ENCODE results near the gene KCNJ14. TPM values are rescaled to one million over a fixed set of nuclear protein-coding genes. Genes with fewer than 3 reads are reported as not detected.

The KCNJ14 gene
- total and polyA plus RNA-seq, 7 donors = 0.28 to 2.6 (median 1.1) TPM

DNA sequence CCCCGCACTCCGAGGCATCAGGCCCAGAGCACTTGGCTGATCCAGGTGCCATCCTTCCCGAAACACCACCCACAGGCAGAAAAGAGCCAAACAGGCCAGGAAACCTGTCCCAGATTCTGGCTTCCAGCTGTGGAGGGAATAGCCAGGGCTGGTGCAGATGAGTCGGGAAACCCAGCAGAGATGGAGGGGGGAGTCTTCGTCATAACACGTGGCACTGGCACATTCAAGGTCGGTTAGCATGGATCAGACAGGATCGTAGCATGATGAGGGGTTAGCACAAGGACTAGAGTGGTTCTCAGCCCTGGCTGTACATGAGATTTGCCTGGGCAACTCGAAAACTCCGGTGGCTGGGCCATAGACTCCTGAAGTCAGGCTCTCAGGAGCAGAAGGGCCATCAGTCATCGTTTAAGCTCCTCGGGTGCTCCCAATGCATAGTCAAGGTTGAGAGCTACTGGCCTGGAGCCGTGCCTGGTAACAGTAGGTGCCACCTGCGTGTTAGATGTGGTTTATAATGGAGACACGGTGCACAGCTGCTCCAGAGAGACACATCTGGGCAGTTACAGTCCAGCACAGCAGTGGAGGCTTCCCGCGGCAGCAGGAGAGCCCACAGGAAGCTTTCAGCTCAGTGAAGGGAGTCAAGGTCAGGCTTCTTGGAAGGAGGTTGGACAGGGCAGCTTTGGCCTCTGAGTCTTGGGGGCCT, 20.1 kb downstream of the KCNJ14 start:
- H3K27me3 ChIP-seq (ENCODE audit: insufficient read depth in 3 of 3, low read length in 2 of 3) = no peaks in the 10 kb centered on the region
- H3K4me3 ChIP-seq = no peak overlapping the region
- H3K4me1 ChIP-seq = peaks cover under 1% of the 10 kb centered on the region
- DNase-seq = no peak
- no peak for TF ChIP-seq CTCF (IDR thresholded peaks at IDR 0.05)
- intact Hi-C loops (cut with DNase I) = no loop called here
- H3K36me3 ChIP-seq (ENCODE audit: insufficient read depth in 1 of 2, low read depth in 1 of 2) = peaks cover 0 to 85% of the 10 kb centered on the region in 2 donors
- WGBS, 3 donors = 78 to 85% (median 80%) methylated on average over 17 of the region's 17 CpGs
- H3K9me3 ChIP-seq = no peaks in the 10 kb centered on the region
- H3K27ac ChIP-seq = no peak overlapping the region
- no peak for ATAC-seq

- ATAC-seq = no peak
- H3K27me3 ChIP-seq (ENCODE audit: insufficient read depth in 3 of 3, low read length in 2 of 3) = no peaks in the 10 kb centered on the region
- H3K4me1 ChIP-seq = peaks cover 5% of the 10 kb centered on the region
- intact Hi-C loops (cut with DNase I) = no loop called here
- TF ChIP-seq CTCF (IDR thresholded peaks at IDR 0.05) = no peak
- H3K36me3 ChIP-seq (ENCODE audit: insufficient read depth in 1 of 2, low read depth in 1 of 2) = peaks cover 0 to 79% of the 10 kb centered on the region in 2 donors
- no peak for DNase-seq
- H3K4me3 ChIP-seq = no peak overlapping the region
- no peak overlapping the region for H3K27ac ChIP-seq
- WGBS, 3 donors = 85 to 94% (median 92%) methylated on average over 9 of the region's 9 CpGs
- H3K9me3 ChIP-seq = no peaks in the 10 kb centered on the region
These were observed 20.8 kb downstream of the KCNJ14 start for GRCh38 chr19:48476176-48476575.

- TF ChIP-seq CTCF (IDR thresholded peaks at IDR 0.05) = no peak
- H3K9me3 ChIP-seq = no peaks in the 10 kb centered on the region
- whole genome bisulfite sequencing, 3 donors = 75 to 77% (median 76%) methylated on average over 9 to 10 of the region's 10 CpGs
- H3K4me1 ChIP-seq = peaks cover 15% of the 10 kb centered on the region
- no peak overlapping the region for H3K27ac ChIP-seq
- no peak overlapping the region for H3K4me3 ChIP-seq
- DNase-seq = no peak
- no peaks in the 10 kb centered on the region for H3K27me3 ChIP-seq (ENCODE audit: insufficient read depth in 3 of 3, low read length in 2 of 3)
- H3K36me3 ChIP-seq (ENCODE audit: insufficient read depth in 1 of 2, low read depth in 1 of 2) = peaks cover 0 to 69% of the 10 kb centered on the region in 2 donors
- no peak for ATAC-seq
- intact Hi-C loops (cut with DNase I) = no loop called here
These were observed 21.8 kb downstream of the KCNJ14 start for GRCh38 chr19:48477067-48477685.

DNA sequence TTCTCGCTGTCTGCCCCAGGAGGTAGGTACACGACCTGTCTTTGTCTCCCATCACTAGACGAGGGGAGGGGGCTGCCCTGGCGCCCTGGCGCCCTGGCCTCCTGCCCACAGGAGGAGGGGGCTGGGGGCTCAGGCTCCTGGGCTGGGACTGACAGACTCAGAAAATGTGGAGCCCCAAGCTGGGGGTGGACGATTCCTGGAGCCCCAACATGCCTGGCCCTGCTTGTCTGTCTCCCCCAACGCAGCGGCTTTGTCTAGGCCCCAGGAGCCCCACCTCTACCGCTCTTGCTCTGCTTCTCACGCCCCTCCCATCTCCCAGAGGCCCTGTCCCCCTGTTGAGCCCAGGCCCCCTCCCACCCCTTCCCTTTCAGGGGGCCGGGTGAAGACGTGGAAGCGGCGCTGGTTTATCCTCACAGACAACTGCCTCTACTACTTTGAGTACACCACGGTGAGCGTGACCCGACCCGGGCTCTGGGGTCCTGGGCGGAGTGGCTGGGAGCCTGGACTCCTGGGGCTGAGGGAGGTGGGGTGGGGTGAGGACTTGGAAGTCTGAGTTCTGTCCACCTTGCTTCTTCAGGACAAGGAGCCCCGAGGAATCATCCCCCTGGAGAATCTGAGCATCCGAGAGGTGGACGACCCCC, 22.4 kb downstream of the KCNJ14 start:
- Histone ChIP-seq H3K27ac (no peak overlapping the region), H3K4me1 (peaks cover 19% of the 10 kb centered on the region), H3K36me3 (ENCODE audit: insufficient read depth in 1 of 2, low read depth in 1 of 2) (peaks cover 0 to 62% of the 10 kb centered on the region in 2 donors), H3K9me3 (no peaks in the 10 kb centered on the region), H3K27me3 (ENCODE audit: insufficient read depth in 3 of 3, low read length in 2 of 3) (no peaks in the 10 kb centered on the region), H3K4me3 (no peak overlapping the region)
- intact Hi-C loops (cut with DNase I) = no loop called here
- ATAC-seq (no peak), DNase-seq (peak in 1 of 2 donors; percentile 34)
- 75 to 83% (median 81%) methylated on average over 18 to 22 of the region's 22 CpGs for WGBS, 3 donors
- TF ChIP-seq CTCF (IDR thresholded peaks at IDR 0.05) = no peak

Data from psoas muscle (tissue), 8 donors.